H1 (cell line): Measurements from ENCODE around the gene AP3B2. TPM values are rescaled to one million over a fixed set of nuclear protein-coding genes. Genes with fewer than 3 reads are reported as not detected.
A peak's percentile ranks its signal among the peaks of the same experiment; 100 is the strongest.

Experiments
- CTCF ChIA-PET: fragments of 300-600 bp; sonication (Branson Sonifier 250); formaldehyde crosslinking; loops from one replicate; lab custom pipeline; 2021; ENCODE audit not compliant: partially characterized antibody; lab: Charles Lee
- POLR2A ChIA-PET: fragments of 300-600 bp; sonication (Branson Sonifier 250); formaldehyde crosslinking; loops from one replicate; lab custom pipeline; 2021; ENCODE audit warnings: inconsistent platforms; ENCODE audit not compliant: partially characterized antibody; lab: Charles Lee
- DNase-seq, 2 experiments: peaks; one replicate each; pipeline versions ENCODE4 v3.0.0 to v3.0.0-alpha.2; 2010 to 2022; ENCODE audit warnings: low spot score in 2 of 2, low read depth in 1 of 2, mixed read lengths in 1 of 2
- FAIRE-seq: peaks from 2 replicates; lab custom pipeline; 2011; peaks lifted over from hg19 to GRCh38; lab: Jason Lieb, UNC
- H2AFZ ChIP-seq: 2 replicates; pipeline ENCODE4 v1.8.1; 2012; ENCODE audit warnings: low read length, inconsistent platforms
- H2AK5ac ChIP-seq: 2 replicates; pipeline ENCODE4 v1.6.1; 2013; ENCODE audit warnings: low read depth, low read length
- H2BK120ac ChIP-seq: replicated peaks from 2 replicates; pipeline ENCODE3; 2013; ENCODE audit warnings: low read depth, low read length, inconsistent platforms
- H2BK12ac ChIP-seq: 2 replicates; pipeline ENCODE4 v1.6.1; 2013; ENCODE audit warnings: low read depth, low read length
- H2BK15ac ChIP-seq: 2 replicates; pipeline ENCODE4 v1.6.1; 2013; ENCODE audit warnings: low read length
- H2BK20ac ChIP-seq: 2 replicates; pipeline ENCODE4 v1.6.1; 2013; ENCODE audit warnings: low read length
- H2BK5ac ChIP-seq: 2 replicates; pipeline ENCODE4 v1.6.1; 2013; ENCODE audit warnings: low read depth, low read length
- H3K14ac ChIP-seq: 2 replicates; pipeline ENCODE4 v1.6.1; 2013; ENCODE audit warnings: inconsistent platforms; ENCODE audit not compliant: insufficient read length
- H3K18ac ChIP-seq: 2 replicates; pipeline ENCODE4 v1.6.1; 2013; ENCODE audit warnings: low read length; ENCODE audit errors: extremely low read depth
- H3K23ac ChIP-seq: 2 replicates; pipeline ENCODE4 v1.6.1; 2013; ENCODE audit warnings: inconsistent platforms; ENCODE audit not compliant: insufficient read length
- H3K23me2 ChIP-seq: 2 replicates; pipeline ENCODE4 v1.6.1; 2013; ENCODE audit warnings: low read depth, low read length
- H3K27ac ChIP-seq: 2 replicates; pipeline ENCODE4 v1.6.1; 2011; ENCODE audit warnings: low read depth, low read length, inconsistent platforms
- H3K27me3 ChIP-seq, 4 experiments: replicated peaks in 1 of 4; 1 replicate in 1 of 4; 2 replicates in 3 of 4; pipeline versions ENCODE4 v1.6.1 to v1.8.1; 2011 to 2013; ENCODE audit warnings: low read length in 3 of 4, mild to moderate bottlenecking in 3 of 4, inconsistent platforms in 2 of 4, mixed read lengths in 2 of 4, moderate library complexity in 1 of 4; ENCODE audit not compliant: control insufficient read depth in 3 of 4, insufficient read depth in 3 of 4; ENCODE audit errors: extremely low read depth in 1 of 4
- H3K36me3 ChIP-seq, 4 experiments: 2 replicates each; pipeline versions ENCODE4 v1.6.1 to v1.8.1; 2011 to 2013; ENCODE audit warnings: mild to moderate bottlenecking in 4 of 4, low read length in 3 of 4, moderate library complexity in 2 of 4, control low read depth in 1 of 4, inconsistent platforms in 1 of 4; ENCODE audit not compliant: insufficient read depth in 4 of 4, control insufficient read depth in 2 of 4
- H3K4ac ChIP-seq: replicated peaks from 2 replicates; pipeline ENCODE3; 2013; ENCODE audit warnings: low read length, low read depth, mixed read lengths, inconsistent platforms; ENCODE audit not compliant: insufficient read length
- H3K4me1 ChIP-seq, 4 experiments: replicated peaks in 1 of 4; 1 replicate in 1 of 4; 2 replicates in 3 of 4; pipeline versions ENCODE4 v1.6.1 to v1.8.1; 2011 to 2013; ENCODE audit warnings: low read length in 3 of 4, inconsistent platforms in 2 of 4, mixed read lengths in 1 of 4; ENCODE audit not compliant: insufficient read depth in 4 of 4, control insufficient read depth in 3 of 4
- H3K4me2 ChIP-seq, 2 experiments: 2 replicates each; pipeline versions ENCODE4 v1.6.1 to v1.8.1; 2011 to 2013; ENCODE audit warnings: low read depth in 2 of 2, low read length in 2 of 2, control low read depth in 1 of 2, inconsistent platforms in 1 of 2, mild to moderate bottlenecking in 1 of 2; ENCODE audit not compliant: insufficient read depth in 1 of 2
- H3K4me3 ChIP-seq, 4 experiments: fragments of 200-600, 300-600 bp in 1 of 4; sonication (generic), shearing (Covaris generic), sonication (Bioruptor Twin) in 1 of 4; 2 replicates each; pipeline versions ENCODE4 v1.5.1 to v1.8.1; 2011 to 2016; ENCODE audit warnings: low read length in 4 of 4, low read depth in 3 of 4, control low read depth in 2 of 4, inconsistent platforms in 2 of 4, mild to moderate bottlenecking in 2 of 4, mixed read lengths in 1 of 4, moderate library complexity in 1 of 4; ENCODE audit not compliant: insufficient read depth in 2 of 4; ENCODE audit errors: extremely low read depth in 1 of 4
- H3K56ac ChIP-seq: replicated peaks from 2 replicates; pipeline ENCODE3; 2013; ENCODE audit warnings: low read depth, mild to moderate bottlenecking, mixed read lengths, low read length, inconsistent platforms; ENCODE audit not compliant: insufficient read length
- H3K79me1 ChIP-seq: 2 replicates; pipeline ENCODE4 v1.6.1; 2013; ENCODE audit warnings: low read depth, low read length, control low read depth
- H3K79me2 ChIP-seq, 2 experiments: 2 replicates each; pipeline versions ENCODE4 v1.6.1 to v1.8.1; 2012 to 2013; ENCODE audit warnings: low read length in 2 of 2, mild to moderate bottlenecking in 2 of 2, inconsistent platforms in 1 of 2; ENCODE audit not compliant: insufficient read depth in 2 of 2, control insufficient read depth in 1 of 2
- H3K9ac ChIP-seq, 4 experiments: replicated peaks in 1 of 4; 1 replicate in 1 of 4; 2 replicates in 3 of 4; pipeline versions ENCODE4 v1.6.1 to v1.8.1; 2011 to 2013; ENCODE audit warnings: low read depth in 3 of 4, low read length in 3 of 4, control low read depth in 2 of 4, mild to moderate bottlenecking in 2 of 4, moderate library complexity in 2 of 4, inconsistent platforms in 1 of 4; ENCODE audit errors: extremely low read depth in 1 of 4
- H3K9me3 ChIP-seq, 2 experiments: 2 replicates each; pipeline versions ENCODE4 v1.6.1 to v1.8.1; 2012 to 2013; ENCODE audit warnings: mild to moderate bottlenecking in 2 of 2, moderate library complexity in 2 of 2, control low read depth in 1 of 2, inconsistent platforms in 1 of 2, low read depth in 1 of 2, low read length in 1 of 2, mixed read lengths in 1 of 2; ENCODE audit not compliant: insufficient read depth in 2 of 2
- H4K20me1 ChIP-seq, 2 experiments: replicated peaks in 1 of 2; 2 replicates each; pipeline versions ENCODE3 to v1.8.1; 2011 to 2013; ENCODE audit warnings: inconsistent platforms in 2 of 2, low read length in 2 of 2, mild to moderate bottlenecking in 1 of 2; ENCODE audit not compliant: insufficient read depth in 2 of 2, control insufficient read depth in 1 of 2
- H4K5ac ChIP-seq: 2 replicates; pipeline ENCODE4 v1.6.1; 2013; ENCODE audit warnings: low read length, low read depth, mixed read lengths, inconsistent platforms; ENCODE audit not compliant: insufficient read length
- H4K8ac ChIP-seq: 2 replicates; pipeline ENCODE4 v1.8.0; 2013; ENCODE audit warnings: mild to moderate bottlenecking, moderate library complexity, low read length, inconsistent platforms; ENCODE audit not compliant: insufficient read depth; ENCODE audit errors: extremely low read depth
- H4K91ac ChIP-seq: replicated peaks from 2 replicates; pipeline ENCODE3; 2013; ENCODE audit warnings: low read length, mixed read lengths, inconsistent platforms; ENCODE audit not compliant: insufficient read length
- ATF3 ChIP-seq: IDR thresholded peaks from 2 replicates; pipeline ENCODE4 v1.6.1; 2011; ENCODE audit warnings: low read depth, mild to moderate bottlenecking, low read length; ENCODE audit not compliant: insufficient read depth
- BRCA1 ChIP-seq: IDR thresholded peaks from 2 replicates; pipeline ENCODE4 v1.6.1; 2012; ENCODE audit warnings: low read depth, low read length, improper control_type of control experiment
- CTCF ChIP-seq, 3 experiments: IDR thresholded peaks; 1 replicate in 2 of 3; 2 replicates in 1 of 3; pipeline versions ENCODE4 v1.5.1 to v1.6.1; 2011; ENCODE audit warnings: low read length in 3 of 3, mild to moderate bottlenecking in 3 of 3, inconsistent platforms in 2 of 3, low read depth in 1 of 3, moderate library complexity in 1 of 3; ENCODE audit not compliant: insufficient read depth in 1 of 3; ENCODE audit errors: control extremely low read depth in 1 of 3
- JUN ChIP-seq: IDR thresholded peaks from 2 replicates; pipeline ENCODE4 v1.6.1; 2011; ENCODE audit warnings: low read depth, mild to moderate bottlenecking, improper control_type of control experiment, low read length
- RAD21 ChIP-seq, 2 experiments: IDR thresholded peaks in 1 of 2; conservative IDR thresholded peaks in 1 of 2; 2 replicates each; pipeline ENCODE4 v1.6.1; 2011; ENCODE audit warnings: low read depth in 2 of 2, low read length in 2 of 2, improper control_type of control experiment in 1 of 2, inconsistent platforms in 1 of 2, mild to moderate bottlenecking in 1 of 2, moderate library complexity in 1 of 2
- TEAD4 ChIP-seq: IDR thresholded peaks from 2 replicates; pipeline ENCODE4 v1.6.1; 2012; ENCODE audit warnings: low read depth, low read length, inconsistent platforms, mixed read lengths
- YY1 ChIP-seq: IDR thresholded peaks from 2 replicates; pipeline ENCODE4 v1.6.1; 2011; ENCODE audit warnings: low read depth, mild to moderate bottlenecking, low read length
- WGBS, 2 experiments: shearing (Covaris generic) in 1 of 2; methylation state at CpG; one replicate each; pipeline versions ENCODE4 v1.1.6 to v1.1.7; 2013 to 2015; ENCODE audit warnings: low lambda C conversion rate in 2 of 2, mixed read lengths in 2 of 2, inconsistent platforms in 1 of 2, low coverage in 1 of 2, missing lambda C conversion rate in 1 of 2; ENCODE audit not compliant: insufficient replicate concordance in 2 of 2, insufficient coverage in 1 of 2, insufficient read length in 1 of 2; ENCODE audit errors: extremely low coverage in 1 of 2, missing lambda C conversion rate in 1 of 2; 5-methylcytosine and 5-hydroxymethylcytosine counted together
- polyA plus RNA-seq, 7 experiments: library from polyadenylated mRNA; depleted of rRNA in 3 of 7; stranded (reverse) in 5 of 7; unstranded in 2 of 7; fragments of >200 nt in 5 of 7; fragments of 200-250 nt in 2 of 7; gene quantifications; 1 replicate in 5 of 7; 2 replicates in 1 of 7; 4 replicates in 1 of 7; pipeline versions ENCODE4 v1.2.1 to v1.2.3, GENCODE V29; 2011 to 2013; ENCODE audit warnings: missing spikeins in 2 of 7, mixed read lengths in 2 of 7
- total RNA-seq: library from RNA; stranded (reverse); fragmentation: NEBNext Ultra II Directional; extraction: Animal tissue kit (Norgen Biotek cat#: 25700); gene quantifications from 2 replicates; pipeline ENCODE4 v1.2.1, GENCODE V29; 2021
- TF ChIP-seq, protein P1 (sequence below): IDR thresholded peaks from 2 replicates; pipeline ENCODE4 v1.6.1; 2012; ENCODE audit warnings: inconsistent platforms
- TF ChIP-seq, protein P2 (sequence below): IDR thresholded peaks from 2 replicates; pipeline ENCODE4 v1.6.1; 2012; ENCODE audit warnings: inconsistent platforms

AP3B2 gene
- total and polyA plus RNA-seq, 2 of the 8 experiments (the other 6 are each of a cell fraction or from before 2014, with no cell fraction given), result 21.8 to 25.7 TPM

GRCh38 chr15:82663186-82663600 lies 46.5 kb downstream of the AP3B2 start:
- CTCF ChIA-PET, result interaction anchor here (1.7 to 2.0 kb wide), 2 partner anchors 16 to 41 kb away, joined by 4 to 5 read pairs; no protein-coding TSS in a partner anchor
- TF ChIP-seq, protein P1, sequence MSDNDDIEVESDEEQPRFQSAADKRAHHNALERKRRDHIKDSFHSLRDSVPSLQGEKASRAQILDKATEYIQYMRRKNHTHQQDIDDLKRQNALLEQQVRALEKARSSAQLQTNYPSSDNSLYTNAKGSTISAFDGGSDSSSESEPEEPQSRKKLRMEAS, result peak; percentile 99
- TF ChIP-seq BRCA1, result no peak
- TF ChIP-seq RAD21 (IDR thresholded peaks at IDR 0.05 in 1 of 2, conservative IDR thresholded peaks at IDR 0.05 in 1 of 2; ENCODE audit: low read depth in 2 of 2, low read length in 2 of 2), result peak in 1 of 2 experiments; percentile 4; a peak in 1 of 4 replicates
- peak; percentile 80; the same call in 1 of the 2 replicates for TF ChIP-seq YY1
- TF ChIP-seq JUN, result no peak
- TF ChIP-seq ATF3, result no peak
- TF ChIP-seq, protein P2, sequence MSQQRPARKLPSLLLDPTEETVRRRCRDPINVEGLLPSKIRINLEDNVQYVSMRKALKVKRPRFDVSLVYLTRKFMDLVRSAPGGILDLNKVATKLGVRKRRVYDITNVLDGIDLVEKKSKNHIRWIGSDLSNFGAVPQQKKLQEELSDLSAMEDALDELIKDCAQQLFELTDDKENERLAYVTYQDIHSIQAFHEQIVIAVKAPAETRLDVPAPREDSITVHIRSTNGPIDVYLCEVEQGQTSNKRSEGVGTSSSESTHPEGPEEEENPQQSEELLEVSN, result peak; percentile 96
- no peak for TF ChIP-seq CTCF (IDR thresholded peaks at IDR 0.05; ENCODE audit: control extremely low read depth in 1 of 3, insufficient read depth in 1 of 3, low read depth in 1 of 3, low read length in 3 of 3)
- TF ChIP-seq TEAD4, result peak; percentile 66; the same call in 1 of the 2 replicates

More at GRCh38 chr15:82663186-82663600, 46.5 kb downstream of the AP3B2 start:
- Histone ChIP-seq H4K5ac (no peak overlapping the region), H2BK12ac (no peak overlapping the region), H2AFZ (no peak overlapping the region), H3K4ac (no peak overlapping the region), H3K4me3 (no peak overlapping the region), H4K91ac (no peak overlapping the region), H2BK20ac (no peak overlapping the region), H3K4me2 (no peak overlapping the region), H3K4me1 (no peaks in the 10 kb centered on the region), H4K8ac (no peak overlapping the region), H3K36me3 (no peaks in the 10 kb centered on the region), H3K79me1 (no peaks in the 10 kb centered on the region), H3K9me3 (0 out of 4 replicates have a peak, but pooled peaks cover 0 to 2% of the 10 kb centered on the region in 2 experiments), H2BK15ac (no peak overlapping the region), H3K23me2 (no peaks in the 10 kb centered on the region; the same call in 1 of the 2 replicates), H3K9ac (no peak overlapping the region), H3K27ac (no peak overlapping the region), H3K23ac (no peak overlapping the region), H2AK5ac (no peak overlapping the region), H4K20me1 (peaks cover 0 to 10% of the 10 kb centered on the region in 2 experiments), H3K14ac (no peak overlapping the region), H3K27me3 (no peaks in the 10 kb centered on the region; a peak in 3 of 7 replicates), H3K79me2 (no peaks in the 10 kb centered on the region), H3K56ac (no peak overlapping the region), H2BK120ac (no peak overlapping the region), H3K18ac (no peak overlapping the region), H2BK5ac (no peak overlapping the region)
- POLR2A ChIA-PET, result no interaction called here
- FAIRE-seq (peak; percentile 13), DNase-seq (peak in 1 of 2 experiments; percentile 90)
- WGBS, 2 experiments, result 24% methylated on average over 4 of the region's 4 CpGs; no CpG with 5 or more reads in 1 of the 2 experiments
